Gastroesophageal sphincter (tissue), 4 donors: Measurements from ENCODE around the gene AK1. TPM values are rescaled to one million over a fixed set of nuclear protein-coding genes. Genes with fewer than 3 reads are reported as not detected.

Experiments used
- ATAC-seq: fragments of 150-250 bp; one replicate; pipeline ENCODE4 v1.9.1; 2016; ENCODE audit warnings: mild to moderate bottlenecking, moderate library complexity
- H3K27ac ChIP-seq, 4 donors: fragments of 200-600 bp; sonication (generic) in 3 of 4; 1 replicate in 3 of 4; 2 replicates in 1 of 4; pipeline ENCODE4 v1.5.1; 2016 to 2019
- H3K27me3 ChIP-seq: fragments of 200-600 bp; sonication (generic); one replicate; pipeline ENCODE4 v1.5.1; 2019
- H3K36me3 ChIP-seq, 2 donors: fragments of 200-600 bp; sonication (generic); one replicate each; pipeline ENCODE4 v1.5.1; 2019; ENCODE audit warnings: control low read depth in 1 of 2
- H3K4me1 ChIP-seq, 3 donors: fragments of 200-600 bp; sonication (generic); 1 replicate in 2 of 3; 2 replicates in 1 of 3; pipeline ENCODE4 v1.5.1; 2016 to 2019; ENCODE audit warnings: control low read depth in 2 of 3
- H3K4me3 ChIP-seq, 2 donors: fragments of 200-600 bp; sonication (generic); one replicate each; pipeline ENCODE4 v1.5.1; 2019; ENCODE audit warnings: mild to moderate bottlenecking in 1 of 2, moderate library complexity in 1 of 2
- H3K9me3 ChIP-seq, 3 donors: fragments of 200-600 bp; sonication (generic); one replicate each; pipeline ENCODE4 v1.5.1; 2017 to 2019; ENCODE audit warnings: control low read depth in 2 of 3
- CTCF ChIP-seq, 4 experiments: fragments of 200-600 bp in 2 of 4; fragments of 450-650 bp in 2 of 4; sonication (generic) in 1 of 4; IDR thresholded peaks; one replicate each; pipeline ENCODE4 v1.5.1; 2017 to 2019; ENCODE audit warnings: antibody characterized with exemption in 4 of 4, mild to moderate bottlenecking in 2 of 4, moderate library complexity in 2 of 4
- EP300 ChIP-seq: sonication (generic); formaldehyde crosslinking; IDR thresholded peaks from one replicate; pipeline ENCODE4 v1.6.1; 2017; ENCODE audit warnings: antibody characterized with exemption, mild to moderate bottlenecking
- POLR2A ChIP-seq, 2 donors: fragments of 450-650 bp; IDR thresholded peaks; one replicate each; pipeline ENCODE4 v1.6.1; 2017; ENCODE audit warnings: antibody characterized with exemption in 2 of 2, mild to moderate bottlenecking in 2 of 2, moderate library complexity in 1 of 2
- POLR2AphosphoS5 ChIP-seq: sonication (generic); formaldehyde crosslinking; IDR thresholded peaks from one replicate; pipeline ENCODE4 v1.6.1; 2017; ENCODE audit warnings: antibody characterized with exemption
- WGBS, 2 donors: methylation state at CpG; one replicate each; pipeline ENCODE4 v1.1.5; 2018; ENCODE audit warnings: low coverage in 1 of 2; 5-methylcytosine and 5-hydroxymethylcytosine counted together
- total RNA-seq, 4 donors: library from RNA; depleted of rRNA; stranded (reverse); fragments of >200 nt; gene quantifications; one replicate each; pipeline ENCODE4 v1.1.0, GENCODE V29; 2016

AK1 gene
- total RNA-seq, 4 donors from 2014 or later: 46.7 to 73.9 (median 49.7) TPM

GRCh38 chr9:127913682-127914081 is 36.2 kb upstream of the AK1 start:
- TF ChIP-seq EP300: no peak
- no peak for TF ChIP-seq POLR2AphosphoS5
- no peak for TF ChIP-seq CTCF (IDR thresholded peaks at IDR 0.05)
- TF ChIP-seq POLR2A (IDR thresholded peaks at IDR 0.05): no peak
- Histone ChIP-seq H3K4me1 (peaks cover 0 to 45% (median 25%) of the 10 kb centered on the region in 3 donors), H3K36me3 (peaks cover 0 to 54% of the 10 kb centered on the region in 2 donors)

GRCh38 chr9:127912882-127913281 is 35.4 kb upstream of the AK1 start:
- WGBS, 2 donors: 76 to 88% methylated on average over 3 to 4 of the region's 5 CpGs
- no peaks in the 10 kb centered on the region for H3K9me3 ChIP-seq
- peaks cover 0 to 37% (median 19%) of the 10 kb centered on the region in 3 donors for H3K4me1 ChIP-seq
- H3K27me3 ChIP-seq: no peaks in the 10 kb centered on the region
- H3K36me3 ChIP-seq: peaks cover 0 to 62% of the 10 kb centered on the region in 2 donors
- ATAC-seq: no peak
- H3K4me3 ChIP-seq: no peak overlapping the region
- H3K27ac ChIP-seq: no peak overlapping the region
- TF ChIP-seq EP300 (no peak), POLR2A (IDR thresholded peaks at IDR 0.05) (no peak), POLR2AphosphoS5 (no peak), CTCF (IDR thresholded peaks at IDR 0.05) (no peak)

More at GRCh38 chr9:127913682-127914081, 36.2 kb upstream of the AK1 start:
- no peak overlapping the region for H3K4me3 ChIP-seq
- ATAC-seq: no peak
- H3K27me3 ChIP-seq: no peaks in the 10 kb centered on the region
- 100% methylated on average over 8 of the region's 11 CpGs; no CpG with 5 or more reads in 1 of the 2 donors for WGBS, 2 donors
- no peaks in the 10 kb centered on the region for H3K9me3 ChIP-seq
- no peak overlapping the region for H3K27ac ChIP-seq

- TF ChIP-seq POLR2A (IDR thresholded peaks at IDR 0.05) (no peak), POLR2AphosphoS5 (no peak), CTCF (IDR thresholded peaks at IDR 0.05) (no peak), EP300 (no peak)
- Histone ChIP-seq H3K36me3 (peaks cover 0 to 65% of the 10 kb centered on the region in 2 donors), H3K9me3 (no peaks in the 10 kb centered on the region), H3K4me1 (peaks cover 0 to 33% (median 13%) of the 10 kb centered on the region in 3 donors), H3K27ac (no peak overlapping the region), H3K27me3 (no peaks in the 10 kb centered on the region), H3K4me3 (no peak overlapping the region)
- WGBS, 2 donors: 92 to 100% methylated on average over 1 to 5 of the region's 31 CpGs
- no peak for ATAC-seq
Measured at GRCh38 chr9:127912296-127912695, 34.8 kb upstream of the AK1 start.

GRCh38 chr9:127910613-127911205 is 33.2 kb upstream of the AK1 start:
- no peak overlapping the region for H3K27ac ChIP-seq
- ATAC-seq: no peak
- no peak for TF ChIP-seq POLR2A (IDR thresholded peaks at IDR 0.05)
- no peak for TF ChIP-seq CTCF (IDR thresholded peaks at IDR 0.05)
- no peak for TF ChIP-seq EP300
- no peak for TF ChIP-seq POLR2AphosphoS5
- no peaks in the 10 kb centered on the region for H3K9me3 ChIP-seq
- WGBS, 2 donors: 61 to 80% methylated on average over 3 to 4 of the region's 6 CpGs
- H3K4me1 ChIP-seq: peaks cover 0 to 36% (median 17%) of the 10 kb centered on the region in 3 donors
- no peak overlapping the region for H3K4me3 ChIP-seq
- H3K36me3 ChIP-seq: peaks cover 0 to 65% of the 10 kb centered on the region in 2 donors
- no peaks in the 10 kb centered on the region for H3K27me3 ChIP-seq

GRCh38 chr9:127909839-127910273 is 32.4 kb upstream of the AK1 start:
- H3K36me3 ChIP-seq: peaks cover 0 to 64% of the 10 kb centered on the region in 2 donors
- no peaks in the 10 kb centered on the region for H3K27me3 ChIP-seq
- no peak for TF ChIP-seq POLR2A (IDR thresholded peaks at IDR 0.05)
- no peaks in the 10 kb centered on the region for H3K9me3 ChIP-seq
- no peak for ATAC-seq
- 100% methylated on average over 1 of the region's 17 CpGs; no CpG with 5 or more reads in 1 of the 2 donors for WGBS, 2 donors
- no peak overlapping the region for H3K4me3 ChIP-seq
- peaks cover 0 to 36% (median 17%) of the 10 kb centered on the region in 3 donors for H3K4me1 ChIP-seq
- no peak overlapping the region for H3K27ac ChIP-seq
